Left lung (tissue), 10 donors: ENCODE results near the gene G3BP2. TPM values are rescaled to one million over a fixed set of nuclear protein-coding genes. Genes with fewer than 3 reads are reported as not detected.

Experiments
- ATAC-seq: fragments of 200-7000 bp; cut with Tn5 transposase; one replicate; pipeline ENCODE4 v1.9.1; 2020; ENCODE audit warnings: moderate library complexity
- DNase-seq, 4 donors: peaks; one replicate each; pipeline ENCODE4 v3.0.0-alpha.2; 2013 to 2020
- H3K27ac ChIP-seq, 2 donors: fragments of 200-600 bp; sonication (generic) in 1 of 2; one replicate each; pipeline versions ENCODE4 v1.5.0 to v1.8.0; 2020 to 2021
- H3K27me3 ChIP-seq, 2 donors: fragments of 200-600 bp; sonication (generic) in 1 of 2; one replicate each; pipeline versions ENCODE4 v1.5.0 to v1.8.0; 2020 to 2021
- H3K36me3 ChIP-seq, 2 donors: fragments of 200-600 bp; sonication (generic) in 1 of 2; one replicate each; pipeline versions ENCODE4 v1.5.0 to v1.8.0; 2020 to 2021
- H3K4me1 ChIP-seq, 2 donors: fragments of 200-600 bp; one replicate each; pipeline ENCODE4 v1.8.0; 2021
- H3K4me3 ChIP-seq, 2 donors: fragments of 200-600 bp; sonication (generic) in 1 of 2; one replicate each; pipeline versions ENCODE4 v1.5.0 to v1.8.0; 2020 to 2021; ENCODE audit warnings: mild to moderate bottlenecking in 1 of 2
- H3K9me3 ChIP-seq, 2 donors: fragments of 200-600 bp; sonication (generic) in 1 of 2; one replicate each; pipeline versions ENCODE4 v1.5.0 to v1.8.0; 2020 to 2021
- CTCF ChIP-seq, 2 donors: fragments of 200-600 bp; sonication (generic) in 1 of 2; IDR thresholded peaks; one replicate each; pipeline versions ENCODE4 v1.5.0 to v1.8.0; 2021; ENCODE audit warnings: antibody characterized with exemption in 2 of 2
- intact Hi-C, 2 donors: fragments of 100-400 bp; cut with DNase I; formaldehyde crosslinking; loops; one replicate each; pipeline versions ENCODE4 v1.11.2 to v1.14.2; 2022
- polyA plus RNA-seq, 6 donors: library from polyadenylated mRNA; unstranded; fragments of 120-200 nt; gene quantifications; one replicate each; pipeline ENCODE4 v1.2.1, GENCODE V29; 2013; ENCODE audit not compliant: insufficient read length in 6 of 6
- total RNA-seq, 2 donors: library from RNA; stranded (reverse); fragmentation: NEBNext Ultra II Directional; extraction: Animal tissue kit (Norgen Biotek cat#: 25700); gene quantifications; one replicate each; pipeline ENCODE4 v1.2.1, GENCODE V29; 2021
- donor health status: DM: no; HTN: yes; CAD: no.
- donor health status: DM: no; HTN: no; CAD: no.

The G3BP2 gene
- total and polyA plus RNA-seq, 8 donors, result 105 to 136 (median 123) TPM

DNA sequence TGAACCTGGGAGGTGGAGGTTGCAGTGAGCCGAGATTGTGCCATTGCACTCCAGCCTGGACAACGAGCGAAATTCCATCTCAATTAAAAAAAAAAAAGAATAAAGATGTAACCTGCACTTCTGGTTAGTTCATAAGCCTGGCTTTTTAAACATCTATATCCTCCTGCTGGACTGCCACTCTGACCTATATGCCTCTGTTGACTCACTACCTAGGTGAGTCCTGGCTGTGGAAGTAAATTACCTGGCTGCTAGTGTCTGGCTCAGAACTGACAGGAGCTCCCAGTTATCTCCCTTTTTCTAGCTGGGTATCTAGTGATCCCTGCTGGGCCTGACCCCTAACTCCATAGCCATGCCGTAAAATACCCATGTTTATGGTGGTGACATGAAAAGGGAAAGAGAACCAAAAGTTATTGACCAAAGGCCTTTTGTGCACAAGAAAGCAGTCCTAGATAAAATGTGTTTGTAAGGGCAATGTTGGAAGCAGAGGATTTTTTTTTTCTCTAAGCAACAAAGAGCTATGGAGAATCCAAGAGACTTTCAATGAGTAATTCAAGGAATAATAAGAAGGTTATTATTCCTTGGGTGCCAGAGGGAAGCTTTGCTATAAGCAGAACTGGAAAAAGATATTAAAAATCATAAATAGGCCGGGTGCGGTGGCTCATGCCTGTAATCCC is 10.4 kb upstream of the G3BP2 start:
- Histone ChIP-seq H3K27me3 (no peaks in the 10 kb centered on the region), H3K36me3 (no peaks in the 10 kb centered on the region), H3K27ac (no peak overlapping the region), H3K9me3 (no peaks in the 10 kb centered on the region), H3K4me3 (no peak overlapping the region), H3K4me1 (no peaks in the 10 kb centered on the region)
- TF ChIP-seq CTCF (IDR thresholded peaks at IDR 0.05), result no peak
- ATAC-seq (no peak), DNase-seq (no peak)
- intact Hi-C loops, result no loop called here

DNA sequence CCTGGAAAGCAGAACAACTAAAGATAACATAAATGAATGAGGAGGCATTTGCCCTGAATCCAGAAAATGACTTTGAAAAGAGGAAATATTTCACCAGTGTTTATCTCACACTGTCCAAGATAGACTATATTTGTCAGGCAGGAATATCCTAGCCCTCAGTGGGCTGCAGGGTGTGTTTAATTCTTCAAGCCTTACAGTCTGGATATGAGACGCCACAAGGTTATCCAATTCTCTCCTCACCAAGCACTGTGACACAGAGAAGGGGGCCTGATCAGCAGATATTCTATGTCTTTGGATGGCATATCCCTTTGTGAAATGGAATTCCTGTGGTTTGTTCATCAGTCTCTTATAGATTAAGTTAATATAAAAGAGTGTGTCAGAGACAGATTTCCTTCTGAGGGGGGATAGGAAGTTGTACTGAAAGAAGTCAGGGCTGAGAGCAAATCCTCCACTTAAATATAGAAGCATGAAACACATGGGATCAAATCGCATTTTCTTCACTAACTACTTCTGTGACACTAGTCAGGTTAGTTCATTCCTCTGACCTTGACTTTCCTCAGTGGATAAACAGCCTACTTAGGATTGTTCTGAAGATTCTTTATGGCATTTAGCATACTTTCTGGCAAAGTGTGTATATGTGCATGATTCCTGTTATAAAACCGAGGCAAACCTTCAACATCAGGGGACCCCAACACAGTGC is 6.8 kb upstream of the G3BP2 start:
- TF ChIP-seq CTCF (IDR thresholded peaks at IDR 0.05), result no peak
- intact Hi-C loops, result loop anchor here in 1 of 2 donors (10.0 kb wide), 1 partner anchor 45 kb away; the partner anchor contains the start of gene USO1
- Histone ChIP-seq H3K27me3 (no peaks in the 10 kb centered on the region), H3K27ac (no peak overlapping the region), H3K4me3 (no peak overlapping the region), H3K9me3 (no peaks in the 10 kb centered on the region), H3K36me3 (no peaks in the 10 kb centered on the region), H3K4me1 (no peaks in the 10 kb centered on the region)
- DNase-seq, result no peak
- no peak for ATAC-seq

DNA sequence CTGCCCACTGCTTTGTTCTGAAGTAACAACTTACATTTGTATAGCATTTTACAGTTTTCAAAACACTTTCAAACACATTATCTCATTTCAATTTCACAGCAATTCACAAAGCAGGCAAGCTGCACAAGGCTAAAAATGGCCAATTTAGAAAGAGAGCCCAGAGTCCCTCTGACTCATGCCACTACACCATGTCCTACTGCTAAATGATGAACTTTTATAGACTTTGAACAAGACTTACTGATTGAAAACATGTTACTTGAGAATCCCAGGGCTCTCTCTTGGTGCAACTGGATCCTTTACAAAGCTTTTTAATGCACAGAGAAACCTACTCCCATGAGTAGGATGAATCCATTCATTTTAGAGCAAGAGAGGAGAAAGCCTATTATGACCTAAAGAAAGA is 5.8 kb upstream of the G3BP2 start:
- H3K36me3 ChIP-seq, result no peaks in the 10 kb centered on the region
- ATAC-seq (no peak), DNase-seq (no peak)
- no peak for TF ChIP-seq CTCF (IDR thresholded peaks at IDR 0.05)
- no peak overlapping the region for H3K4me3 ChIP-seq
- H3K27me3 ChIP-seq, result no peaks in the 10 kb centered on the region
- H3K4me1 ChIP-seq, result peaks cover 3 to 4% of the 10 kb centered on the region in 2 donors
- no peak overlapping the region for H3K27ac ChIP-seq
- intact Hi-C loops, result loop anchor here in 1 of 2 donors (10.0 kb wide), 1 partner anchor 46 kb away; the partner anchor contains the start of gene USO1
- no peaks in the 10 kb centered on the region for H3K9me3 ChIP-seq

DNA sequence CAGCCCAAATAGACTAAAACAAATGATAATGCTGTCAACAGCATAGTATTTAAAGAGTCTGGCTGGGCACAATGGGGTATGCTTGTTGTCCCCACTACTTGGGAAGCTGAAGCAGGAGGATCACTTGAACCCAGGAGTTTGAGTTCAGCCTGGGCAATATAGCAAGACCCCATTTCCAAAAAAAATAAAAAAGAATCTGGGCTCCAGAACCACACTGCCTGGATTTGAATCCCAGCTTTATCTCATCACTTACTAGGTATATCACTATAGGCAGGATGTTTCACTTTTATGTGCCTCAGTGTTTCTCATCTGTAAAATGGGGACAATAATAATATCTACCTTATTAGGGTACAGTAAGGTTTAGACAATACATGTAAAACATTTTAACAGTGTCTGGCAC is 5.3 kb upstream of the G3BP2 start:
- TF ChIP-seq CTCF (IDR thresholded peaks at IDR 0.05), result no peak
- peaks cover 5 to 7% of the 10 kb centered on the region in 2 donors for H3K4me1 ChIP-seq
- H3K36me3 ChIP-seq, result no peaks in the 10 kb centered on the region
- H3K27ac ChIP-seq, result no peak overlapping the region
- no peak for ATAC-seq
- no peaks in the 10 kb centered on the region for H3K27me3 ChIP-seq
- H3K9me3 ChIP-seq, result no peaks in the 10 kb centered on the region
- intact Hi-C loops, result loop anchor here in 1 of 2 donors (10.0 kb wide), 1 partner anchor 46 kb away; the partner anchor contains the start of gene USO1
- no peak for DNase-seq
- no peak overlapping the region for H3K4me3 ChIP-seq

DNA sequence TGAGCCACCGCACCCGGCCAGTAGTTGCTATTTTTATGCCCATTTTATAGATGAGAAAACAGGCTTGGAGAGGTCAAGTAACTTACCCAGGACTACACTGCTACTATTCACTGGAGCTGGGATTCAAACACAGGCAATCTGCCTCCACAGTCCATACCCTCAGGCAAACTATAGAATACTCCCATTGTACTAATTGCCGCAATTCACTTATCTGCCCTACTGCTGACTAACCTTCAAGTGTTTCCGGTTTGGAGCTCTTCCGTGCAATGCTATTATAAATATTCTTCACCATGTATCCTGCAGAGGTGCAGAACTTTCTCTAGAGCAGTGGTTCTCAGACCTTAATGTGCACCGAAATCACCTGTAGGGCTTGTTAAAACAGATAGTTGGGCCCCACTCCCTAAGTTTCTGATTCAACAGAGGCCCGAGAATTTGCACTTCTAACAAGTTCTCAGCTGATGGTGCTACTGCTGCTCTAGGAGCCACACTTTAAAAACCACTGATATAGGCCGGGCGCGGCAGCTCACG is 1.9 kb upstream of the G3BP2 start:
- no peaks in the 10 kb centered on the region for H3K27me3 ChIP-seq
- no peak overlapping the region for H3K27ac ChIP-seq
- no peaks in the 10 kb centered on the region for H3K9me3 ChIP-seq
- intact Hi-C loops, result loop anchor here in 1 of 2 donors (10.0 kb wide), 1 partner anchor 50 kb away; the partner anchor contains the start of gene USO1
- H3K4me1 ChIP-seq, result peaks cover 11 to 25% of the 10 kb centered on the region in 2 donors
- TF ChIP-seq CTCF (IDR thresholded peaks at IDR 0.05), result no peak
- ATAC-seq (no peak), DNase-seq (no peak)
- no peaks in the 10 kb centered on the region for H3K36me3 ChIP-seq
- H3K4me3 ChIP-seq, result no peak overlapping the region
